ENCODE results near the gene ZDHHC6. TPM values are rescaled to one million over a fixed set of nuclear protein-coding genes. Genes with fewer than 3 reads are reported as not detected.
"Not testable (repeated sequence)": the region's sequence is repeated elsewhere in the genome, so short reads cannot be mapped to it uniquely, and the experiment has no call there.

The ZDHHC6 gene
- total and polyA plus RNA-seq, 2 experiments from 2014 or later = 31.7 to 56.4 TPM

DNA sequence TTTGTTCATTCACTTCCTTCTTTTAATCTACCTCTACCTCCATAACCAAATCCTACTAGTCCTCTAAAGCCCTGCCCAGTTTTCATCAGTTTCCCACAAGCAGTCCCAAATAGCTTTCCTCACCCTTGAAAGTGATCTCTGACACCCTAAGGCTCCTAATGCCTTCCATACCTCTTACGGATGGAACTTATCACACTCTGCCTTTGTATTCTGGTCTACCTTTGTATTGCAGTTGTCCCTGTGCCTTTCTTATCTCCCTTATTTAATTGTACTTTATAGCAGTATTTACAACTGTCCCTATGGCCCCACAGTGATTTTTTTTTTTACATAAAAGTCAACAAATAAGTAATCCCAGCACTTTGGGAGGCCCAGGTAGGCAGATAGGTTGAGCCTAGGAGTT lies 39.0 kb downstream of the ZDHHC6 start:
- TF ChIP-seq EZH2 (IDR thresholded peaks at IDR 0.05; ENCODE audit: borderline replicate concordance) (no peak), CTCF (IDR thresholded peaks at IDR 0.05; ENCODE audit: poor library complexity) (no peak), EZH2phosphoT487 (IDR thresholded peaks at IDR 0.05; ENCODE audit: low read depth, severe bottlenecking, unreplicated experiment) (no peak)
- DNase-seq (ENCODE audit: low spot score) = no peak
- Histone ChIP-seq H2AFZ (no peak overlapping the region), H3K4me3 (no peak overlapping the region), H3K4me1 (ENCODE audit: insufficient read depth) (peaks cover 20% of the 10 kb centered on the region), H3K4me2 (no peak overlapping the region), H3K9me2 (replicated peaks; ENCODE audit: insufficient read depth) (no peaks in the 10 kb centered on the region), H3K27me3 (no peaks in the 10 kb centered on the region), H3K9me3 (ENCODE audit: low read depth) (no peaks in the 10 kb centered on the region), H3K27ac (peak overlapping the region; percentile 54), H3K79me2 (no peaks in the 10 kb centered on the region), H4K20me1 (ENCODE audit: insufficient read depth, poor library complexity, severe bottlenecking) (no peaks in the 10 kb centered on the region), H3K36me3 (replicated peaks; ENCODE audit: insufficient read depth, low read depth) (no peaks in the 10 kb centered on the region)
- 70% methylated on average over 1 of the region's 1 CpG for WGBS (ENCODE audit: low lambda C conversion rate, missing lambda C conversion rate)

DNA sequence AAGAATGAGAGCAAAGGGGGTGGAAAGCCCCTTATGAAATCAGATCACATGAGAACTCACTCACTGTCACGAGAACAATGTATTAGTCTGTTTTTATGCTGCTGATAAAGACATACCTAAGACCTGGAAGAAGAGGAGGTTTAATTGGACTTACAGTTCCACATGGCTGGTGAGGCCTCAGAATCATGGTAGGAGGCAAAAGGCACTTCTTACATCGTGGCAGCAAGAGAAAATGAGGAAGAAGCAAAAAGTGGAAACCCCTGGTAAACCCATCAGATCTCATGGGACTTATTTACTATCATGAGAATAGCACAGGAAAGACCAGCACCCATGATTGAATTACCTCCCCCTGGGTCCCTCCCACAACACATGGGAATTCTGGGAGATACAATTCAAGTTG lies 39.9 kb downstream of the ZDHHC6 start:
- not testable (repeated sequence) for H3K27me3 ChIP-seq; H4K20me1 ChIP-seq (ENCODE audit: insufficient read depth, poor library complexity, severe bottlenecking); H3K79me2 ChIP-seq; DNase-seq (ENCODE audit: low spot score); H3K9me2 ChIP-seq (replicated peaks; ENCODE audit: insufficient read depth); H3K9me3 ChIP-seq (ENCODE audit: low read depth); H3K4me2 ChIP-seq; H3K36me3 ChIP-seq (replicated peaks; ENCODE audit: insufficient read depth, low read depth); H3K4me3 ChIP-seq; H2AFZ ChIP-seq
- WGBS (ENCODE audit: low lambda C conversion rate, missing lambda C conversion rate) = 89% methylated on average over 2 of the region's 2 CpGs
- Histone ChIP-seq H3K4me1 (ENCODE audit: insufficient read depth) (peaks cover 28% of the 10 kb centered on the region), H3K27ac (peak overlapping the region; percentile 82)

GRCh38 chr10:112404617-112405016 lies 42.1 kb downstream of the ZDHHC6 start:
- no peak overlapping the region for H3K4me3 ChIP-seq
- 63% methylated on average over 3 of the region's 3 CpGs for WGBS (ENCODE audit: low lambda C conversion rate, missing lambda C conversion rate)
- H3K4me1 ChIP-seq (ENCODE audit: insufficient read depth) = peaks cover 28% of the 10 kb centered on the region
- H3K79me2 ChIP-seq = no peaks in the 10 kb centered on the region
- TF ChIP-seq EZH2phosphoT487 (IDR thresholded peaks at IDR 0.05; ENCODE audit: low read depth, severe bottlenecking, unreplicated experiment) = no peak
- no peak for TF ChIP-seq CTCF (IDR thresholded peaks at IDR 0.05; ENCODE audit: poor library complexity)
- no peak for TF ChIP-seq EZH2 (IDR thresholded peaks at IDR 0.05; ENCODE audit: borderline replicate concordance)
- H2AFZ ChIP-seq = no peak overlapping the region
- no peaks in the 10 kb centered on the region for H3K36me3 ChIP-seq (replicated peaks; ENCODE audit: insufficient read depth, low read depth)
- no peaks in the 10 kb centered on the region for H4K20me1 ChIP-seq (ENCODE audit: insufficient read depth, poor library complexity, severe bottlenecking)
- H3K27me3 ChIP-seq = no peaks in the 10 kb centered on the region
- H3K9me2 ChIP-seq (replicated peaks; ENCODE audit: insufficient read depth) = no peaks in the 10 kb centered on the region
- no peaks in the 10 kb centered on the region for H3K9me3 ChIP-seq (ENCODE audit: low read depth)
- H3K27ac ChIP-seq = peak overlapping the region; percentile 82
- H3K4me2 ChIP-seq = no peak overlapping the region
- peak; percentile 26 for DNase-seq (ENCODE audit: low spot score)

DNA sequence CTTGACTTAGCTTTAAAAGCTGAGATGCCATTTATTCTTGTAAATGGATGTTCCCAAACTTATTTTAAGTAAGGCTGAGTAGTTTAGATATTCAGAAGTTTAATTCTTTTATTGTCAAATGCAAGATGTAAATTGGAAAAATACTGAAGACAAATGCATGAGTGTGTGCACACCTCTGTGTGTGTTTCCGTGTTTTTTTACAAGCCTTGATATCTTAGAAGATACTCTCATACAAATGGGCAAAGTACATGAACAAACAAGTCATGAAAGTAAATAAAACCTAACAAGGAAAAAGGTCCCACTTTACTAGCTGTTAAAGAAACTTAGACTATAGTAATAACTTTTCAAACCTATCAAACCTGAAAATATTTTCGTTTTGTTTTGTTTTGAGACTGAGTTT lies 43.8 kb downstream of the ZDHHC6 start:
- Histone ChIP-seq H3K9me3 (ENCODE audit: low read depth) (no peaks in the 10 kb centered on the region), H3K4me3 (no peak overlapping the region), H3K27me3 (no peaks in the 10 kb centered on the region), H3K9me2 (replicated peaks; ENCODE audit: insufficient read depth) (no peaks in the 10 kb centered on the region), H2AFZ (no peak overlapping the region), H3K4me2 (peak overlapping the region; percentile 35), H3K79me2 (no peaks in the 10 kb centered on the region), H3K36me3 (replicated peaks; ENCODE audit: insufficient read depth, low read depth) (no peaks in the 10 kb centered on the region), H3K4me1 (ENCODE audit: insufficient read depth) (peaks cover 28% of the 10 kb centered on the region), H3K27ac (peak overlapping the region; percentile 75), H4K20me1 (ENCODE audit: insufficient read depth, poor library complexity, severe bottlenecking) (no peaks in the 10 kb centered on the region)
- TF ChIP-seq CTCF (IDR thresholded peaks at IDR 0.05; ENCODE audit: poor library complexity) = no peak
- no peak for TF ChIP-seq EZH2phosphoT487 (IDR thresholded peaks at IDR 0.05; ENCODE audit: low read depth, severe bottlenecking, unreplicated experiment)
- TF ChIP-seq EZH2 (IDR thresholded peaks at IDR 0.05; ENCODE audit: borderline replicate concordance) = no peak
- WGBS (ENCODE audit: low lambda C conversion rate, missing lambda C conversion rate) = 69% methylated on average over 2 of the region's 2 CpGs
- no peak for DNase-seq (ENCODE audit: low spot score)

All from hepatocyte (in vitro differentiated cells).